Mucosa of stomach (tissue), 1 donor: ENCODE results near the gene AUTS2.

Experiments used
- H3K27me3 ChIP-seq: one replicate; pipeline ENCODE4 v1.7.0; 2013; ENCODE audit warnings: mild to moderate bottlenecking, low read length; ENCODE audit not compliant: control insufficient read depth, insufficient read depth
- H3K36me3 ChIP-seq: one replicate; pipeline ENCODE4 v1.7.0; 2013; ENCODE audit warnings: low read length; ENCODE audit not compliant: control insufficient read depth, insufficient read depth
- H3K4me1 ChIP-seq: one replicate; pipeline ENCODE4 v1.7.0; 2013; ENCODE audit warnings: mild to moderate bottlenecking, low read length; ENCODE audit not compliant: control insufficient read depth, insufficient read depth
- H3K4me3 ChIP-seq: one replicate; pipeline ENCODE4 v1.7.0; 2013; ENCODE audit warnings: low read length
- H3K9ac ChIP-seq: one replicate; pipeline ENCODE4 v1.7.0; 2013; ENCODE audit warnings: mild to moderate bottlenecking, low read length, moderate library complexity
- H3K9me3 ChIP-seq: one replicate; pipeline ENCODE4 v1.7.0; 2013; ENCODE audit warnings: mild to moderate bottlenecking, low read length, moderate library complexity; ENCODE audit not compliant: control insufficient read depth
- donor health status: Pancreatic carcinoma.

The AUTS2 gene

DNA sequence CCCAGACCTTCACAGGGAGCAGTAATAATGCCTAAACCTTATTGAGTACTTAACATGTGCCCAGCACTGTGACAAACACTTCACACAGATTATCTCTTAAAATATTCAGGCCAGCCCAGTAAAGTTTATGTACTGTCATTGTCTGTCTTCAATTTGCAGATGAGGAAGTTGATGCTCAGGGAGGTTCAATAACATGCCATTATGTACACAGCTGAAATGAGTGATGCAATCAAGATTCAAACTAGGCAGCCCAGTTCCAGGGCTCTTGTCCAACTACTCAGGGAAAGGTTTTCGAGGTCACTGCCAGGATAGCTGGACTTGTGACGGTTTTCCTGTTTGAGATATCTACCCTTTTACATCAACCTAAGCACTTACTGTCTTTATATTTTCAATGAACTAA is 56.1 kb downstream of the AUTS2 start:
- Histone ChIP-seq H3K9me3 (no peaks in the 10 kb centered on the region), H3K27me3 (no peaks in the 10 kb centered on the region), H3K9ac (no peak overlapping the region), H3K36me3 (no peaks in the 10 kb centered on the region), H3K4me1 (no peaks in the 10 kb centered on the region), H3K4me3 (no peak overlapping the region)

DNA sequence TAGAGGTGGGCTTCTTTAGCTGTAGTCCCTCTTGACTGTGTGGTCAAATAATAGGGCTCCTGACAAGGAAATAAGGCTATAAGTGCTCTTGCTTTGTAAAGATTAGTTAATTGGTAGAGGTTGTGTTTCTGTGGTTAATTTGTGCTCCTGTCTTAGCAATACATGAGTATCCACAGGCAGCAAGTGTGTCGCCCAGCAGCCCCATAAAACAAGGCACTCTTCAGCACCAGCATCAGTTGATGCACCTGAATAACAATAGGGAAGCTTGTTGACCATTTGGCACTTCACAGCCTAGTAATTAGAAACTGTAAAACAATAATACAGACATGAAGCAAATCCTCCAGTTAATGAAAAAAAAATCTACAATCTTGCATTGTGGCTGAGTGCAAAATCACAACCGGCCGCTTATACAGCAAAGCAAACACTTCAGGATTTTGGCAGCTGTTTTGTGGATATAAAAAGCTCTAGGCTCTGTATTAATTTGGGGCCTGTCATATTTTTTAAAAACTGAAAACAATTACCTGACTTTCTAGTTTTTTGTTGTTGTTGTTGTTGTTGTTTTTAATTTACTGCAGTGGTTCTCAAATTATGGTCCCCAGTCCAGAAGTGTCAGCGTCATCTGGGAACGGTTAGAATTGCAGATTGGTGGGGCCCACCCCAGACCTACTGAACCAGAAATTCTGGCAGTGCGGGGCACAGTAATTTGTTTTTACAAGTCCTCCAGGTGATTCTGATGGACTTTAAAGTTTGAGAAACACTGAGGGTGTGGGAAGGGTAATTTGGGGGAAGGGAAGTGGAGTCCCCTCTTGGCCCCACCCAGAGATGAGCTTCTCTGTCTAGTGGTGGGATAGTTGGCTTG is 56.8 kb downstream of the AUTS2 start:
- Histone ChIP-seq H3K36me3 (no peaks in the 10 kb centered on the region), H3K9ac (no peak overlapping the region), H3K27me3 (no peaks in the 10 kb centered on the region), H3K4me1 (no peaks in the 10 kb centered on the region), H3K9me3 (no peaks in the 10 kb centered on the region), H3K4me3 (no peak overlapping the region)

DNA sequence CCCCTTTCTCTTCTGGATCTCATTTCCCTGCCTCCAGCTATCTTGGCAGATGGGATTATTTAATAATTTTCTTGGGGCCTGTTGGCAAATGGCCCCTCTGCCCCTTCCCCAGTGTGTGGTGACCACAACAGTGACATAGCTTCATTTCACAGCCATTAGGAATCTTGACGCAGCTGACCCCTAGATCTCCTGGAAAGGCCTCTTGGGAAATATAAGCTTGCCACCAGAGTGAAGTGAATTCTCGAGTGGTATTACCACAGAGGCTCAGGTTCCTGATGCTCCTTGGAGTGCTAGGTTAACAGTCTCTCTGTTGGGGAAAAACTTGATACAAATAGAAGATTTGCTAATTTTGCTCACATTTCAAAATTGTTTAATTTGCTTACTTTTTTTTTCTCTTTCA is 57.8 kb downstream of the AUTS2 start:
- Histone ChIP-seq H3K9me3 (no peaks in the 10 kb centered on the region), H3K4me1 (no peaks in the 10 kb centered on the region), H3K9ac (no peak overlapping the region), H3K27me3 (no peaks in the 10 kb centered on the region), H3K36me3 (no peaks in the 10 kb centered on the region), H3K4me3 (no peak overlapping the region)

DNA sequence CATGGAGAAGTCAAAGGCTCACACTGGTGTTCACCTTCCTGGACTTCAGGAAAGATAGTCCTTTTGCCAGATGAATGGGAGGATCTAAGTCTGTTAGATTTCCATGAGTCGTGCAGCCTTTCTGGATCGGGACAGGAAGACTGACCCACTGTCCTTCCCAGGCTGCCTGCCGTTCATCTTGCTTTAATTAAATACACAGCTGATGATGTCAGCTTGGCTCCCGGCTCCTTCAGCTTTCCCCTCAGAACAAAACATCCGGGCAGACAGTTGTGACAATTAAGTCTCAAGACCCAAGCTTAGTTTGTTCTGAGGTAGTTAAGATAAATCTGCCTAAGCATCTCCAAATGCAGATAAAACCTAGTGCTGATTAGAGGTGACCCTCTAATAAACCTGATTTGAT is 58.6 kb downstream of the AUTS2 start:
- H3K36me3 ChIP-seq = no peaks in the 10 kb centered on the region
- H3K4me3 ChIP-seq = no peak overlapping the region
- no peaks in the 10 kb centered on the region for H3K4me1 ChIP-seq

DNA sequence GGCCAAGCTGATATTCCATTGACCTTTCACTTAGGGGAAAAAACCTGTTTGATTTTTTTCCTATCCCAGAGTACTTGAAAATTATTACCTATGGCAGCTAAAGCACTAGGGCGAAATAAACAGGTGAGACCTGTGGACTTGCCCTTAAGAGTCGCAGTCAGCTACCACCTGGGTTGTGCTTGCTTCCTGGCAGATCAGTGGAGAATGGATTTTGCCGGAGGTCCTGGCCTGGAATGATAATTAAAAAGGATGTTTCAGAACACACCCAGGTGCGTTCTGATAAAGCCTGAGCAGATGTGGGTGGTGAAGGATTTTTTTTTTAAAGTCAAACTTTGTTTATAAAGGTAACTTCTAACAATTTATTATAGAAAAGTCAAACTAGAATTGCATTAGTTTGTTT is 59.1 kb downstream of the AUTS2 start:
- Histone ChIP-seq H3K4me3 (no peak overlapping the region), H3K9ac (no peak overlapping the region), H3K36me3 (no peaks in the 10 kb centered on the region), H3K27me3 (no peaks in the 10 kb centered on the region), H3K9me3 (no peaks in the 10 kb centered on the region), H3K4me1 (no peaks in the 10 kb centered on the region)

More for the DNA sequence above, 58.6 kb downstream of the AUTS2 start:
- Histone ChIP-seq H3K27me3 (no peaks in the 10 kb centered on the region), H3K9me3 (no peaks in the 10 kb centered on the region), H3K9ac (no peak overlapping the region)

DNA sequence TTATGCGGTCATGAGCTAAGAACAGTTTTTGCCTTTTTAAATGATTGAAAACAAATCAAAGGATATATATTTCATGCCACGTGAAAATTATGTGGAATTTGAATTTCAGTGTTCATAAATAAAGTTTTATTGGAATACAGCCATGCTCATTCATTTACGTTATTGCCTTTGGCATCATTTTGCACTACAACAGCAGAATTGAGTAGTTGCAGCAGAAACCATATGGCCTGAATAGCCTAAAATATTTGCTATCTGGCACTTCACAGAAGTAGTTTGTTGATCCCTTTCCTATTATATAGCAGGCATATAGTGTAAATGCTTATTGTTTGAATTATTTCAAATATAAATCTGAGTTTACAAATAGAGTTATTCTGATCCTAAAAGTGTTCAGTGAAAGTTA is 59.7 kb downstream of the AUTS2 start:
- Histone ChIP-seq H3K9ac (no peak overlapping the region), H3K27me3 (no peaks in the 10 kb centered on the region)

DNA sequence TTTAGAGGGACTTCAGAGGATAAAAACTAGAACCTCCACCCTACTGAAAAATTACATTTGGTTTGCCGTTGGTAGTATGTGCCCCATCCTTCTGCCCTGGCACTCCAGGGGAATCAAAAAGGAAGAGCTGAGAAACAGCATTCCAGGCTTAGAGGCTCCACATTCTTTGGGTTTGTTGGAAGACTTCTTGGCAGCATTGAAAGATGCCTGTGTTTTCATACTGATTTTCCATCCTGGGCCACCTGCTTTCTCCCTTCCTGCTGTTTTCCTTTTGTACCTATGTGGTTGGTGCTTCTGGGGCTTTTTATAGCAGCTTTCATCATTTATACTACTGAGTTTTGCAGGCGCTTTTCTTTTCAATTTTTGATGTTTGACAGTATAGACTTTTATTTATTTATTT is 61.7 kb downstream of the AUTS2 start:
- H3K4me3 ChIP-seq = no peak overlapping the region
- H3K9me3 ChIP-seq = no peaks in the 10 kb centered on the region
- H3K4me1 ChIP-seq = no peaks in the 10 kb centered on the region
- no peak overlapping the region for H3K9ac ChIP-seq
- H3K27me3 ChIP-seq = no peaks in the 10 kb centered on the region
- H3K36me3 ChIP-seq = no peaks in the 10 kb centered on the region

More for the DNA sequence above, 59.7 kb downstream of the AUTS2 start:
- H3K4me1 ChIP-seq = no peaks in the 10 kb centered on the region
- no peak overlapping the region for H3K4me3 ChIP-seq
- no peaks in the 10 kb centered on the region for H3K9me3 ChIP-seq
- no peaks in the 10 kb centered on the region for H3K36me3 ChIP-seq

DNA sequence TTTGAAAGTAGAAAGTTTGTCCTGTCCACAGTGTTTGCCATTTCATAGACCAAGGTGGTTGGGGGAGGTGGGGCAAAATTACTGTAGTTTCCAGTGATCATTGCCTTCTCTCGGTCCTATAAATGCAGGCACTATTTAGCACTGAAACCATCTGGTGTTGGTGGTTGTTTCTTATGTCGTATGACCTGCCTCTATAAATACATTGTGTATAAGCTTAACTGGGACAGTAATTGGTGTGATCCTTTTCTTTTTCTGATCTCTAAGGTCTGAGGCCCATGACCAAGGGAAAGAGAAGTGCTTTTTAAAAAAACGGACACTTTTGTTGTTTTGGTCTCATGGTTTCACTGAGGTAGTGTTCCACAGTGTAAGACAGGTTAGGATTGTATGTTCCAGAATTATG is 63.1 kb downstream of the AUTS2 start:
- Histone ChIP-seq H3K4me3 (no peak overlapping the region), H3K9ac (no peak overlapping the region), H3K27me3 (no peaks in the 10 kb centered on the region), H3K36me3 (no peaks in the 10 kb centered on the region), H3K4me1 (no peaks in the 10 kb centered on the region), H3K9me3 (no peaks in the 10 kb centered on the region)

DNA sequence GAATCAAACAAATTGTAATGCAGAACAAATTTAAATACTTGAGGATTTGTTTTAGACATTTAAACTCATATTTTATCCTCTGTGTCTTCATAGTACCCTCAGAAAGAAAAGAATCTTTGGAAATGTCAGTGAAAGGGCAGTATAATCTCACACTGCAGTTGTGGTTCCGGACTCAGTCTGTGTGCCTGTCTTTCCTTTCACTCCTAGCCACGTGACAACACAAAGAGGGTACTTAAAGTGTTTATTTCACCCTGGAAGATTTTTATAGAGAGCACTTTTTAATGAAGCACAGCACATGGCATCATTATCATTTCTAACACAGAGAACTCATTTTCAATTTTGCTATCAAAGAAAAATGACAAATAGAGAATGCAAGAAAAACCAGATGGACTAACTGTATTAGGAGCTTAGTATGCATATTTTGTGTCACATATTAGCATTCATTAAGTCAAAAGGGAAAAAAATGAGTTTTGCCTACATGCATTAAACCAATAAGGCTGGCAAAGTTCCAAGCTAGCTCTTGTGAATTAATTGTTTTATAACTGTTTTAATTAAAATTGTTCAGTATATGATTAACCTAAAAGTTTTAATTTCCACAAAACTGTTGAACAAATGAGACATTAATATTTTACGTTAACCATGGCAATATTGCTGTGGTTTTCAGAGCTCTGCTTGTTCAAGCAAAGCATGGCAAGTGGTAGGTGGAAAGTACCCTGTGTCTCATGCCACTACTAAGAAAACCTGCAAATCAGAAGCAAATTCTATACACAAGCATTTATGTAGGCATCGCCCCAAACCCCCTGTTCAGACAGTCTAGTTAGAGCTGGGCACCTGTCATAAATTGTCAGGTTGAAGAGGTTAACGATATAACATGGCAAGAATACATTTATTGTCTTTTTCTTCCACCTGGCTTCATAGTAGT is 65.9 kb downstream of the AUTS2 start:
- no peak overlapping the region for H3K9ac ChIP-seq

DNA sequence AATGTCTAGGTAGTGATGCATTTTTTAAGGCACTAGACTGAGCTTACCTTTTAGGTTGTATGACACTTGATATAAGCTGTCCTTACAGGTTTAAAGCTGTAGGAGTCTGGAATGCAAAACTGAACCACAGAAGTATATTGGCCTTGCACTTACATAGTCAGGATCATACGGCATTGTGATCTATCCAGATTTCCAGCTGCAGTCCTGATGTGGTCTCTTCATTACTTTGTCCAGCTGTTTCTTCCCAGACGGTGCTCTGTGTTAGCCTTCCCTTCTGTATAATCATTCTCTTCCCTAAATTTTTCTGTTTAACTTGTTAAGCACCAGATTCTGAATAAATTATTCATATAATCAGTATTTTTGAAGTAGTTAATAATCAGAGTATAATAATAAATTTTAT is 67.1 kb downstream of the AUTS2 start:
- Histone ChIP-seq H3K36me3 (no peaks in the 10 kb centered on the region), H3K9me3 (no peaks in the 10 kb centered on the region), H3K4me1 (no peaks in the 10 kb centered on the region), H3K9ac (no peak overlapping the region), H3K27me3 (no peaks in the 10 kb centered on the region), H3K4me3 (no peak overlapping the region)

More for the DNA sequence above, 65.9 kb downstream of the AUTS2 start:
- Histone ChIP-seq H3K4me3 (no peak overlapping the region), H3K27me3 (no peaks in the 10 kb centered on the region), H3K36me3 (no peaks in the 10 kb centered on the region), H3K9me3 (no peaks in the 10 kb centered on the region), H3K4me1 (no peaks in the 10 kb centered on the region)

DNA sequence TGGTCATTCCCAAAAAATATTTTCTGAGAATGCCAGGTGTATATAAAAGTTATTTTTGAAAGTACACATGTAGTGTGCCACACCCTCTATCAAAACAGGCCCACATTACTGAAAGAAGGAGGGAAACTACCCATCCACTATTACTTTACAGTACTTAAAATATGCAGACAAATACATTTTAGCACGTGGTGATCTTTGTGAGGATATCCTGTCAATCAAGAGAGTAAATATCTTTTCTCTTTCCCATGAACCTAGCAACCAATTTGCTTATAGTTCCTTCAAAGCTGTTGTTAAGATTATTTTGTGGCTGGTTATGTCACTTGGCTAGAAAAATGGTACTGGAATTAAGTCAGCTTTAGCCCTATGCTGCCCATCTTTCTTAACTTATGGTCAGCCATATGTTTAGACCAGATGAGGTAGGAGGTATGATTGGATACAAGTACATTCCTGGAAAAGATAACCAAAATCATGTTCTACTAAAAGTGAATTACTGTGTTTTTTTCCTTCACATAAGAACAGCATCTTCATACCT is 70.1 kb downstream of the AUTS2 start:
- Histone ChIP-seq H3K9me3 (no peaks in the 10 kb centered on the region), H3K4me3 (no peak overlapping the region), H3K9ac (no peak overlapping the region), H3K27me3 (no peaks in the 10 kb centered on the region), H3K4me1 (no peaks in the 10 kb centered on the region), H3K36me3 (no peaks in the 10 kb centered on the region)

DNA sequence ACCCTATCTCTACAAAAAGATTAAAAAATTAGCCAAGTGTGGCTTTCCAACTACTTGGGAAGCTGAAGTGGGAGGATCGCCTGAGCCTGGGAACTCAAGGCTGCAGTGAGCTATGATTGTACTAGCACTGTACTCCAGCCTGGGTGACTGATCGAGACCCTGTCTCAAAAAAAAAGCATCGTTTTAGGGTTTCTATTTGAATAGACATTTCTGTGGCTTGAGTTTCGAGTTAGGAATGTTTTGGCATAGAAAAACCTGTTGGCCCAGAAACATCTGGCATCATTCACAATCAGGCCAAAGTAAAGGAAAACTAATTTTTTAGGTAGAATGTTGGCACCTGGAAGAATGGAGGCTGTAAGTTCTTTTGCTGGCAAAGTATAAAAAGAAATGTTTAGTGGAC is 72.4 kb downstream of the AUTS2 start:
- Histone ChIP-seq H3K9ac (no peak overlapping the region), H3K9me3 (no peaks in the 10 kb centered on the region), H3K4me1 (peaks cover 3% of the 10 kb centered on the region), H3K4me3 (no peak overlapping the region), H3K27me3 (no peaks in the 10 kb centered on the region), H3K36me3 (no peaks in the 10 kb centered on the region)
